ENCODE measurements around the gene HAUS3. TPM values are rescaled to one million over a fixed set of nuclear protein-coding genes. Genes with fewer than 3 reads are reported as not detected.

The HAUS3 gene, protein sequence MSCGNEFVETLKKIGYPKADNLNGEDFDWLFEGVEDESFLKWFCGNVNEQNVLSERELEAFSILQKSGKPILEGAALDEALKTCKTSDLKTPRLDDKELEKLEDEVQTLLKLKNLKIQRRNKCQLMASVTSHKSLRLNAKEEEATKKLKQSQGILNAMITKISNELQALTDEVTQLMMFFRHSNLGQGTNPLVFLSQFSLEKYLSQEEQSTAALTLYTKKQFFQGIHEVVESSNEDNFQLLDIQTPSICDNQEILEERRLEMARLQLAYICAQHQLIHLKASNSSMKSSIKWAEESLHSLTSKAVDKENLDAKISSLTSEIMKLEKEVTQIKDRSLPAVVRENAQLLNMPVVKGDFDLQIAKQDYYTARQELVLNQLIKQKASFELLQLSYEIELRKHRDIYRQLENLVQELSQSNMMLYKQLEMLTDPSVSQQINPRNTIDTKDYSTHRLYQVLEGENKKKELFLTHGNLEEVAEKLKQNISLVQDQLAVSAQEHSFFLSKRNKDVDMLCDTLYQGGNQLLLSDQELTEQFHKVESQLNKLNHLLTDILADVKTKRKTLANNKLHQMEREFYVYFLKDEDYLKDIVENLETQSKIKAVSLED
- 10.7 and 11.6 TPM in 2 replicates for total RNA-seq

DNA sequence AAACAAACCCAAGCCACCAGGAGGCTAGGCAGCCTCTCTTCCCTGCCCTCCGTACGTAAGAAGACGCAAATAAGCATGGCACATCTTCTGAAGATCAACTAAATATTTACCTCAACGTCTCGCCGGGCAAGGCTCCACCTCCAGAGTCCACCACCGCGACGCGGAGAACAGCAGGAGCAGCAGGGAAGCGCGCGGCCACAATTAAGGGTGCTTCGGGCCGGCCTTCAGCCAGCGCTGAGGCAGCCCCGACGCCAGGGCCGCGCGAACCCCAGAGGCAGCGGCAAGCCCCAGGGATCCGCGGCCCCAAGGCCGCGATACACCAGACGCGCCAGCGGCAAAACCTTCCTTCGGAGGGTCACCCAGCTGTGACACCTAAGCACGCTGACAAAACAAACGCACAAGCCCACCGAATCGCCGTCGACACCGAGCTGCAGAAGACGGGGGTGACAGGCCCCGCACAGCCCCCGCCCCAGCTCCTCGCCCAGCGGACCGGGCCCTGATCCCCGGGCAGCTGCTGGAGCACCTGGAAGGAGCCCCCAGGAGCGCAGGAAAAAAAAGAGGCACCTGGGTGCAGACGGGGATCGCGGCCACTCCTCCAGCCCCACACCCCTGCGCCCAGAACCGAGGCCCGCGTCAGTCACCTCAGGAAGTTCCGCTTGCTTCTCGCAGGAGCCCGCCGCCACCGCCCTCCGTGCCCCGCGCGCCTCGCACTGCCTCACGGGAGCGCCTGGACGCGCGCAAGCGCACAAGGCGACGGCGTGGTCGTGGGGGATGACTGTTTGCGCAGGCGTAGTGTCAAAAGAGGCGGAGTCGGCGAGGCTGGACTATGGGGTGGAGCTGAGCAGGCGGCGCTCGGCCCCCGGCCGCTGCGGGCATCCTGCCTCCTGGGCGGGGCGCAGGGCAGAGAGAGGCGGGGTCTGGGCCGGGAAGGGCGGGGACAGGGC is at the start of gene HAUS3, which contains the start of gene POLN:
Gene HAUS3 (minus strand): TSS at position 712 of the 944 bp plus-strand sequence. CDS start 1,175 bp downstream, outside the sequence.
Gene POLN (minus strand): TSS at position 712 of the 944 bp plus-strand sequence. CDS start 12,890 bp downstream, outside the sequence.
- H3K4me3 ChIP-seq (ENCODE audit: low read depth, low read length): peak within 1 kb of the TSS; percentile 95
- DNase-seq (ENCODE audit: low read depth): peak; percentile 61
- TF ChIP-seq, protein P1, sequence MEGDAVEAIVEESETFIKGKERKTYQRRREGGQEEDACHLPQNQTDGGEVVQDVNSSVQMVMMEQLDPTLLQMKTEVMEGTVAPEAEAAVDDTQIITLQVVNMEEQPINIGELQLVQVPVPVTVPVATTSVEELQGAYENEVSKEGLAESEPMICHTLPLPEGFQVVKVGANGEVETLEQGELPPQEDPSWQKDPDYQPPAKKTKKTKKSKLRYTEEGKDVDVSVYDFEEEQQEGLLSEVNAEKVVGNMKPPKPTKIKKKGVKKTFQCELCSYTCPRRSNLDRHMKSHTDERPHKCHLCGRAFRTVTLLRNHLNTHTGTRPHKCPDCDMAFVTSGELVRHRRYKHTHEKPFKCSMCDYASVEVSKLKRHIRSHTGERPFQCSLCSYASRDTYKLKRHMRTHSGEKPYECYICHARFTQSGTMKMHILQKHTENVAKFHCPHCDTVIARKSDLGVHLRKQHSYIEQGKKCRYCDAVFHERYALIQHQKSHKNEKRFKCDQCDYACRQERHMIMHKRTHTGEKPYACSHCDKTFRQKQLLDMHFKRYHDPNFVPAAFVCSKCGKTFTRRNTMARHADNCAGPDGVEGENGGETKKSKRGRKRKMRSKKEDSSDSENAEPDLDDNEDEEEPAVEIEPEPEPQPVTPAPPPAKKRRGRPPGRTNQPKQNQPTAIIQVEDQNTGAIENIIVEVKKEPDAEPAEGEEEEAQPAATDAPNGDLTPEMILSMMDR (conservative IDR thresholded peaks at IDR 0.05; ENCODE audit: low read depth, low read length): no peak

DNA sequence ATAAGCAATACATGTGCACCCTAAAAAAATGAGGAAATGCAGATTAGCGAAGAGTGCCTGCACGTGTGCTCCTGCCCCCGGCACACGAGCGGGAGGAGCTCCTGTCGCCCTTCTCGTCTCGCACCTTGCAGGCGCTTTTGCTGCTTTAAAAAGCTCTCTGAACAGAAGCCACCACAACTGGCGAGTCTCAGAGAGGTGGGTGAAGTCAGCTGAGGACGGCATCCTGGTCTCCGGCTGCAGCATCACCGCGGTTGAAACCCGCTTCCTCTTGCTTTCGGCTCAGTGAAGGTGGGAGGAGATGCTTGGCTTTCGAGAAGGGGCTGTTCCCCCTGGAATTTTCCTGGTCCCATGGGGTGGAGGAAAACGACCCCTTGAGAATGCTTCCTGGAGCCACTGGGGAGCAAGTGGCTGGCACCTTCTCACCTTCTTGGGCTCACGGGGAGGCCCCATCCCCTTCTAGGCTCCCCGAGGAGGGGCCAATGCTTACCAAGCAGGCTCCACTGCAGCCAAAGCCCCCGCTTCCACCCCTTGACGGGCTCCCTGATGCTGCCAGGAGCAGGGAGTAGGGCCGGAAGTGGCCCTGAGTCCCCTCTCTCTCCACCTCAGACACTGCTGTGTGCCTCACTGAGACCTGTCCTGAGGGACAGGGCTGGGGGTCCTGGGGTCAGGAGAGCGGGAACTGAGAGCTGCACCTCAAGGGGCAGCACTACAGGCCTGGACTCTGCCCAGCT is 49.2 kb upstream of the HAUS3 start:
- no peak overlapping the region for H3K4me3 ChIP-seq (ENCODE audit: low read depth, low read length)
- TF ChIP-seq, protein P1 (conservative IDR thresholded peaks at IDR 0.05; ENCODE audit: low read depth, low read length): no peak
- no peak for DNase-seq (ENCODE audit: low read depth)

- TF ChIP-seq, protein P1 (conservative IDR thresholded peaks at IDR 0.05; ENCODE audit: low read depth, low read length): no peak
- H3K4me3 ChIP-seq (ENCODE audit: low read depth, low read length): no peak overlapping the region
- no peak for DNase-seq (ENCODE audit: low read depth)
Observed at GRCh38 chr4:2290488-2290887, 48.6 kb upstream of the HAUS3 start.

DNA sequence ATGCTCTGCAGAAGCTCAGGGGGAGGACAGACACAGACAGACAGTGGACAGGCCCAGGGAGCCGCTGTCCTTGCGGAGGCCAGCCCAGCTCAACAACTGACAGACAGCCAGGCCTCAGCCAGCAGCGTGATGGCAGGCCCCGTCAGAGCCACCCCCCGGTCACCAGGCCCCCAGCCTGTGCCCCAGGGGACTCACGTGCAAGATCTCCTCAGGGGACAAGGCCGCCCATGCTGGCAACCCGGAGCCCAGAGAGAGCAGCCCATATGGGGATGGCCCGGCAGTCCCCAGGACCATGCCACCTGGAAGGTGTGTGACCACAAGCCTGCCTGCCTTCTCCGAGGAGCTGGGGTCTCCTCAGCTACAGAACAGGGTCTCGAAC is 48.0 kb upstream of the HAUS3 start:
- TF ChIP-seq, protein P1 (conservative IDR thresholded peaks at IDR 0.05; ENCODE audit: low read depth, low read length): no peak
- H3K4me3 ChIP-seq (ENCODE audit: low read depth, low read length): no peak overlapping the region
- DNase-seq (ENCODE audit: low read depth): no peak

GRCh38 chr4:2289311-2289954 is 47.5 kb upstream of the HAUS3 start:
- no peak for DNase-seq (ENCODE audit: low read depth)
- TF ChIP-seq, protein P1 (conservative IDR thresholded peaks at IDR 0.05; ENCODE audit: low read depth, low read length): no peak
- H3K4me3 ChIP-seq (ENCODE audit: low read depth, low read length): no peak overlapping the region
